ENCODE results near the gene PIK3R2.

GRCh38 chr19:18174983-18175382 is 22.0 kb downstream of the PIK3R2 start:
- TF ChIP-seq YY1 (IDR thresholded peaks at IDR 0.05; ENCODE audit: insufficient read depth, insufficient read length) = no peak
- no peak for TF ChIP-seq ZNF274 (IDR thresholded peaks at IDR 0.05; ENCODE audit: low read depth, low read length)
- no peak for TF ChIP-seq SUZ12 (IDR thresholded peaks at IDR 0.05; ENCODE audit: extremely low read depth, insufficient read depth, insufficient read length)
